ENCODE measurements around the gene C1QL4.

Gene C1QL4

DNA sequence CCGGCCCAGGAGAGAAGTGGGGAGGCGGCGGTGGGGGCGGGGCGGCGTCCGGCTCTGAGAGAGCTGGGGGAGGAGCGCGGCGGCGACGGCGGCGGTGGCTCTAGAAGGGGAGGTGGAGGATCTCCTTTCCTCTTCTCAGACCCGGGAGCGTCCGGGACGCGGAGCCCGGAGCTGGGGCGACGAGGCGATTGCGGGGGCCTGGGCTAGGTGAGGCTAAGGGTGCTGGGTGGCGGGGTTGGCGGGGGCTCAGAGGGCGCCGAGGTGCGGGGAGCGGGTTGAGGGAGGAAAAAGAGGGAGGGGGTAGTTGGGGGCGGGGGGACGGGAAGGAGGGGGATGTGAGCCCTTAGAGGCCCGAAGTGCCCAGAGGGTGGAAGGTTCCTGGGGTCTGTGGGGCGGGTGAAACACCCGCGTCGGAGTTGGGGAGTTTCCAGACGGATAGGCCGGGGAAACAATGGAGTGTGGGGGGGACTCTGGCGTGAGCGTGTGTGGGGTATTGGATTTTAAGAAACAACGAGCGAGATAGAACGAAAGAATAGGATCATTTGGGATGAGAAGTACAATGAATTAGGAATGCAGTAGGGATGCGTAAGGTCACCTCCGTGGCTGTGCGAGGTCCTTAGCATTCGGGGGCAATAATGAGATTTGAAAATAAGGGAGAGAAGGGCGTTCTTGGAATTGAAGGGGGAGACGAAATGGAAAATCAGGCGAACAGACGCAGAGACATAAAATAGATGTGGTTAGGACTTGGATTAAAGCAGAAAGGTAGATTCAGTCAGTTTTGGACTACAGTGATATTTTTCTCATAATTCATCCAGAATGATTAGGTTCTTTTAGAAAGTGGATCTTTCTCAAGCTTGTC is 30.6 kb upstream of the C1QL4 start, which contains the start of gene SPATS2:
SPATS2 (plus strand) TSS at position 82 of the 859 bp plus-strand sequence. CDS start 93,551 bp downstream, outside the sequence.
- TF ChIP-seq, protein P1, sequence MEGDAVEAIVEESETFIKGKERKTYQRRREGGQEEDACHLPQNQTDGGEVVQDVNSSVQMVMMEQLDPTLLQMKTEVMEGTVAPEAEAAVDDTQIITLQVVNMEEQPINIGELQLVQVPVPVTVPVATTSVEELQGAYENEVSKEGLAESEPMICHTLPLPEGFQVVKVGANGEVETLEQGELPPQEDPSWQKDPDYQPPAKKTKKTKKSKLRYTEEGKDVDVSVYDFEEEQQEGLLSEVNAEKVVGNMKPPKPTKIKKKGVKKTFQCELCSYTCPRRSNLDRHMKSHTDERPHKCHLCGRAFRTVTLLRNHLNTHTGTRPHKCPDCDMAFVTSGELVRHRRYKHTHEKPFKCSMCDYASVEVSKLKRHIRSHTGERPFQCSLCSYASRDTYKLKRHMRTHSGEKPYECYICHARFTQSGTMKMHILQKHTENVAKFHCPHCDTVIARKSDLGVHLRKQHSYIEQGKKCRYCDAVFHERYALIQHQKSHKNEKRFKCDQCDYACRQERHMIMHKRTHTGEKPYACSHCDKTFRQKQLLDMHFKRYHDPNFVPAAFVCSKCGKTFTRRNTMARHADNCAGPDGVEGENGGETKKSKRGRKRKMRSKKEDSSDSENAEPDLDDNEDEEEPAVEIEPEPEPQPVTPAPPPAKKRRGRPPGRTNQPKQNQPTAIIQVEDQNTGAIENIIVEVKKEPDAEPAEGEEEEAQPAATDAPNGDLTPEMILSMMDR (conservative IDR thresholded peaks at IDR 0.05; ENCODE audit: low read length), result no peak
- H3K4me3 ChIP-seq (ENCODE audit: low read length), result peak within 1 kb of the TSS; percentile 84
- no peak for DNase-seq (ENCODE audit: low read depth)

DNA sequence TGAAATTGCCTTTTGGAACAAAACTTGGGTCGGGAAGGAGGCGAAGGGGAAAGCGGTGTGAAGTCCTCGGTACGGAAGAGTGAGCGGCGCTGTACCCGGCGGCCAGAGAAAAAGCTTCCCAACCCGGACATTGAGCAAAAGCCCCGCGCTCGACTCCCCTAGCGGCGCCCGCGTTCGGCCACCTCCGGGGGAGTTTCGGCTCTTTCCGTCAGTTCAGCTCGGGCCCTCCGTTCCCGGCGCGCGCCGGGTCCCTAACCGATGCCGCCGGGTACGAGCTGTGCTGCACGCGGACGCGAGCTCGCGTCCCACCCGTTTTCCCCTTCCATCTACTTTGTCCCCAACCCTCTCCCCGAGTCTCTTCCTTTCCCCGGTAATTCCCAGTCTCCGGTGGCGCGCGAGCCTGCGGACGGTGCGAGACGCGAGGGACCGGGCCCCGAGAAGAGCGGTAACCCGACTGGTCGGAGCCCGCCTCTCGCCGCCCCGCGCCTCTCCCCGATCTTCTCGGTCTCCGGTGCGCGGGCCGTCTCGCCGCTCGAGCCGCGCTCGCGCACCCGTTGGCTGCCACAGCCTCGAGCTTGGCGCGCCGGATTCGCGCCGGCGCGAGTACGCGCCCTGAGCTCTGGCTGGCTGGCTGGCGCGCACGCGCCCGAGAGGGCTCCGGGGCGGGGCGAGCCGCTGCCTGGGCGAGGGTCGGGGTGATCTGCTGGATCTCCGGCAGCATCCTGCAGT is 29.8 kb upstream of the C1QL4 start:
- DNase-seq (ENCODE audit: low read depth), result peak; percentile 88
- peak overlapping the region; percentile 84 for H3K4me3 ChIP-seq (ENCODE audit: low read length)
- TF ChIP-seq, protein P1 (conservative IDR thresholded peaks at IDR 0.05; ENCODE audit: low read length), result peak; percentile 31

DNA sequence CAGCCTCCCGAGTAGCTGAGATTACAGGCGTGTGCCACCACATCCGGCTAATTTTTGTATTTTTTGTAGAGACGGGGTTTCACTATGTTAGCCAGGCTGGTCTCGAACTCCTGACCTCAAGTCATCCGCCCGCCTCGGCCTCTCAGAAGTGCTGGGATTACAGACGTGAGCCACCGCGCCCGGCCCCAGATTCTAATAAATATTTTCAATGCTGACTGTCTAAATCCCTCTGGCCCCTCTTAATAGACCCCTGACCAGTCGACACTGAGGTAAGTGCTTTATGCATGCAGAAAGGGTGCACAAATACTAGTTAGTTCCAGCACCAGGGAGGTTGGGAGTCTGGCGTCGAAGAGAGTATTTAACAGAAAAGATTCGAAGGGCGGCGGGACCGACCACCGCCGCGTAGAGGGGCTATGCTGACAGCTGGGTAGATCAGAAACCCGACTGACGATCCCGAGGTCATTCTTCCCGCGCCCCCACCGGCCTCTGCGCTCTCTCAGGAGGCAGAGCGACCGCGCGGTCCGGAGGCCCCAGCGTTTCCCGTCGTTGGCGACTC is 29.2 kb upstream of the C1QL4 start:
- H3K4me3 ChIP-seq (ENCODE audit: low read length), result peak overlapping the region; percentile 84
- TF ChIP-seq, protein P1 (conservative IDR thresholded peaks at IDR 0.05; ENCODE audit: low read length), result no peak
- DNase-seq (ENCODE audit: low read depth), result no peak

DNA sequence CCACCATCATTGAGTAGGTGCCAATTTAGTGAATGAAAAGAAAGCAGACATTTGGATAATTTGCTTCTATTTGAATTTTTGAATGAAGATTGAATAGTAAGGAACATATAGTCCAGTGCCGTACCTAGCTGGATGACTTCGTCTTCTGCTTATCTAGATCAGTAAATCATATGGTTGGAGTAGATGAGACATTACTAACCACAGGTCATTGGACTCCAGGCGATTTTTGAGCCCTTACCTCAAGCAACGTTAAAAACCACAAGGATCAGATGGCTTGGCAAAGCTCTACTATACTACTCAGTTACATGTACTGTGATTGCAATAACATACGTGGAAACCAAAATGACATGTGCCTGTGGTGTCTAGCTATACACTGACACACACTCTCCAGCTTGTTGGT is 28.6 kb upstream of the C1QL4 start:
- DNase-seq (ENCODE audit: low read depth), result no peak
- TF ChIP-seq, protein P1 (conservative IDR thresholded peaks at IDR 0.05; ENCODE audit: low read length), result no peak
- H3K4me3 ChIP-seq (ENCODE audit: low read length), result no peak overlapping the region

DNA sequence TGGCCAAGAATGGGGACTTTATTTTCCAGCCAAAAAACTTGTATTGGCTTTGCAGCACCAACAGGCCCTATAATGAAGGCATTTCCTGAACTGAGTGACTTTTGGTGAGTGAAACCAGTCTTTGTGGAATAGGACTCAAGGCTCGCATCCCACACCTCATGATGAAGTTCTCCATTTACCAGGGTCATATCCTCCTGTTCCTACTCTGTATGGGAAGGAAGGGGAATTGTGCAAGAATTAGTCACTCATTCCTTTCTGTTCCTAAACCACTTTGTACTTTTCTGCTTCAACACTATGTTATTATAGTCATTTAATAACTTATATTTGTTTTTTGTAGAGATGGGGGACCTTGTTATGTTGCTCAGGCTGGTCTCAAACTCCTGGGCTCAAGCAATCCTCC is 28.0 kb upstream of the C1QL4 start:
- TF ChIP-seq, protein P1 (conservative IDR thresholded peaks at IDR 0.05; ENCODE audit: low read length), result no peak
- DNase-seq (ENCODE audit: low read depth), result peak; percentile 63
- H3K4me3 ChIP-seq (ENCODE audit: low read length), result no peak overlapping the region

DNA sequence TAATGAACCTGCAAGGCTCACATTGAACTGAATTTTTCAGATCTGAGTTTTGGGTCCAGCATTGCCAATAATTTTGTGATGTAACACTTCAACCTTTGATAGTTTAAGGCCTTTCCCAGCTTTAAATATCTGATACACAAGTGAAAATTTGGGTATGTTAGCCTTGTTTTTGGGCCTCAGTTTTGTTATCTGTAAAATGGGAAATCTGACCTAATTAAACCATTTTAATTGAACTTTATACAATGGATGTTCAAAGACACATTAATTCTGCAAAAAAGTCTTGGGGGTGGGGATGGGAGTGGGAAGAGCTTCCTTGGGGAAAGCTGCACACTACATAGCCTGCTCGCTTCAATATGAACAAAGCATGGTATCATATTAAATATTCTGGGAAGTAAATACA is 25.1 kb upstream of the C1QL4 start:
- no peak overlapping the region for H3K4me3 ChIP-seq (ENCODE audit: low read length)
- DNase-seq (ENCODE audit: low read depth), result no peak
- TF ChIP-seq, protein P1 (conservative IDR thresholded peaks at IDR 0.05; ENCODE audit: low read length), result no peak

All from AG10803 (cell line).